Measurements from ENCODE around the gene PSIP1.
A peak's percentile ranks its signal among the peaks of the same experiment; 100 is the strongest.

Gene PSIP1

DNA sequence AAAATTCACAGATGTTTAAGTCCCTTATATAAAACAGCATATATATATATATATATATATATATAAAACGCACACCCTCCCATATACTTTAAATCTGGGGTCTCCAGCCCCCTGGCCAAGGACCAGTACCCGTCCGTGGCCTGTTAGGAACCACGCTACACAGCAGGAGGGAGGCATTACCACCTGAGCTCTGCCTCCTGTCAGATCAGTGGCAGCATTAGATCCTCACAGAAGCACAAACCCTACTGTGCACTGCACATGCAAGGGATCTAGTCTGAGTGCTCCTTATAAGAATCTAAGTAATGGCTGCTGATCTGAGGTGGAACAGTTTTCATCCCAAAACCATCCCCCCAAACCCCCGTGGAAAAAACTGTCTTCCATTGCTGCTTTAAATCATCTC lies 9.0 kb downstream of the PSIP1 start:
- TF ChIP-seq, protein P1, sequence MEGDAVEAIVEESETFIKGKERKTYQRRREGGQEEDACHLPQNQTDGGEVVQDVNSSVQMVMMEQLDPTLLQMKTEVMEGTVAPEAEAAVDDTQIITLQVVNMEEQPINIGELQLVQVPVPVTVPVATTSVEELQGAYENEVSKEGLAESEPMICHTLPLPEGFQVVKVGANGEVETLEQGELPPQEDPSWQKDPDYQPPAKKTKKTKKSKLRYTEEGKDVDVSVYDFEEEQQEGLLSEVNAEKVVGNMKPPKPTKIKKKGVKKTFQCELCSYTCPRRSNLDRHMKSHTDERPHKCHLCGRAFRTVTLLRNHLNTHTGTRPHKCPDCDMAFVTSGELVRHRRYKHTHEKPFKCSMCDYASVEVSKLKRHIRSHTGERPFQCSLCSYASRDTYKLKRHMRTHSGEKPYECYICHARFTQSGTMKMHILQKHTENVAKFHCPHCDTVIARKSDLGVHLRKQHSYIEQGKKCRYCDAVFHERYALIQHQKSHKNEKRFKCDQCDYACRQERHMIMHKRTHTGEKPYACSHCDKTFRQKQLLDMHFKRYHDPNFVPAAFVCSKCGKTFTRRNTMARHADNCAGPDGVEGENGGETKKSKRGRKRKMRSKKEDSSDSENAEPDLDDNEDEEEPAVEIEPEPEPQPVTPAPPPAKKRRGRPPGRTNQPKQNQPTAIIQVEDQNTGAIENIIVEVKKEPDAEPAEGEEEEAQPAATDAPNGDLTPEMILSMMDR (conservative IDR thresholded peaks at IDR 0.05) = no peak
- TF ChIP-seq ZFX (IDR thresholded peaks at IDR 0.05) = no peak
- H3K27ac ChIP-seq = no peak overlapping the region

DNA sequence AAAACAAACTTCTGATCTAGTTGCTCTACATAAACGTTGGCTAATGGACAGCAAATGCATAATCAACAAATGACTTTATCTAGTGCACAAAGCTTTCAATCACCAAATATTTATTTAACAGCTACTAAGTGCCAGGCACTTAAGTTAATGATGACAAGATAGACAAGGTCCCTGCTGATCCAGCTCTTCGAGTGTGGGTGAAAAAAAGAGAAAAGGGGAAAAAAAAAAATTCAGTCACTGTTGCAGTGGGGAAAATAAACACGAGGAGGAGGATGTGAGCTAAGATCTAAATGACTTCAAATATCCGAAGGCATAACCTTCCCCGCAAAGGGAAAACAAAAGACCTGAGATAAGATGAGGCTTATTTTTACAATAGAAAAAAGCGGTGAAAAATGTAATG lies 9.6 kb downstream of the PSIP1 start:
- TF ChIP-seq, protein P1 (conservative IDR thresholded peaks at IDR 0.05) = peak; percentile 8; the same call in 1 of the 2 replicates
- TF ChIP-seq ZFX (IDR thresholded peaks at IDR 0.05) = no peak

DNA sequence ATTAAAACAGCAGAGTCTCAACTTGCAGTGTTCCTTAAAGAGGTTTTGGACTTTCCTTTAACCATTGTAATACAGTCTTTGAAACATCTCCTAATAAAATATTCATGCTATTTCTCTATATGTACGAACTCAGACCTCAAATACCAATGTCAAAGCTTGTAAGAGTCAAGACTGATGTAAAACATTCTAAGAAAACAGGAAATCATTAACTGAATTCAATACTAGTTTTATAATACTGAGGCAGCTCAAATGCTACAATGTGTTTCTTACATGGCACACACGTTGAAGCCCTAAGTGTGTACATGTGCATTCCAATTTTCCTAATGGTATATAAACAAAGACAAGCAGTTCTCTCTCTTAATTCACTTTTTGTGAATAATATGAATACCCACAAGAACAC lies 11.6 kb downstream of the PSIP1 start:
- TF ChIP-seq, protein P1 (conservative IDR thresholded peaks at IDR 0.05) = no peak
- TF ChIP-seq ZFX (IDR thresholded peaks at IDR 0.05) = no peak
- no peak overlapping the region for H3K27ac ChIP-seq

More for the DNA sequence above, 9.6 kb downstream of the PSIP1 start:
- no peak overlapping the region for H3K27ac ChIP-seq

DNA sequence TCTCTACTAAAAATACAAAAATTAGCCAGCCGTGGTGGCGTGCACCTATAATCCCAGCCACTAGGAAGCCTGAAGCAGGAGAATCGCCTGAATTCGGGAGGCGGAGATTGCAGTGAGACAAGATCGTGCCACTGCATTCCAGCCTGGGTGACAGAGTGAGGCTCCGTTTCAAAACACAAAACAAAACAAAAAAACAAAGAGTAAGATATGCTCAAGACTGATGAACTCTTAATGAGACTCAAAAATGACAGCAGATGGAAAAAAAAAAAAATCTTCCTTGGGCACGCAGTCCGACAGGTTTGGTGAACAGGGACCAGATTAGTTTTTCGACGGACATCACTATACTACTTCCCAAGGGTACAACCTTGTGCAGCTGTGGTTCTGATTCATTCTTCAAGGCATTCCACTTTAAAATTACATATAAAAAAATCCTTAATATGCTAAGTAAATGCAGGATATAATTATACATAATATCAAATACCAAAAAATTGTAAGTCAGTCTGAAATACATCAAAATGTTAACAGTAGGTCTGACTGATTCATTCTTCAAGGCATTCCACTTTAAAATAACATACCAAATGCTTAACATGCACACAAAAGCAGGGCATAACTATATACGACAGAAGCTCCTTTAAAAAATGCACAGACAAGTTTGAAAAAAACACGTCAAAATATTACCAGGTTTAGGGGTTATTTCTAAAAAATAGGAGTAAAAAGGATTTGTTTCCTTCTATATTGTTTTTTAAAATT lies 12.3 kb downstream of the PSIP1 start:
- TF ChIP-seq, protein P1 (conservative IDR thresholded peaks at IDR 0.05) = no peak
- TF ChIP-seq ZFX (IDR thresholded peaks at IDR 0.05) = no peak
- no peak overlapping the region for H3K27ac ChIP-seq

DNA sequence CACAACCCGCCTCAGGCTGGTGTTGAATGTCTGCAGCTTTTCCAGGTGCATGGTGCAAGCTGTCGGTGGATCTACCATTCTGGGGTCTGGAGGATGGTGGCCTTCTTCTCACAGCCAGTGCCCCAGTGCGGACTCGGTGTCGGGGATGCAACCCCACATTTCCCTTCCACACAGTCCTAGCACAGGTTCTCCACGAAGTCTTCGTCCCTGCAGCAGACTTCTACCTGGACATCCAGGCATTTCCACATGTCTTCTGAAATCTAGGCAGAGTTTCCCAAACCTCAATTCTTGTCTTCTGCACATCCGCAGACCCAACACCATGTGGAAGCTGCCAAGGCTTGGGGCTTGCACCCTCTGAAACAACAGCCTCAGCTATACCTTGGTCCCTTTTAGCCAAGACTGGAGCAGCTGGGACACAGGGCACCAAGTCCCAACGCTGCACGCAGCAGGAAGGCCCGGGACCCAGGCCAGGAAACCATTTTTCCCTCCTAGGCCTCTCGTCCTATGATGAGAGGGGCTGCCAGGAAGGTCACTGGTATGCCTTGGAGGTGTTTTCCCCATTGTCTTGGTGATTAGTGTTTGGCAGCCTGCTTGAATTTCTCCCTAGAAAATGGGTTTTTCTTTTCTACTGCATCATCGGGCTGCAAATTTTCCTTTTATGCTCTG lies 18.2 kb downstream of the PSIP1 start:
- TF ChIP-seq, protein P1 (conservative IDR thresholded peaks at IDR 0.05) = no peak
- TF ChIP-seq ZFX (IDR thresholded peaks at IDR 0.05) = no peak

DNA sequence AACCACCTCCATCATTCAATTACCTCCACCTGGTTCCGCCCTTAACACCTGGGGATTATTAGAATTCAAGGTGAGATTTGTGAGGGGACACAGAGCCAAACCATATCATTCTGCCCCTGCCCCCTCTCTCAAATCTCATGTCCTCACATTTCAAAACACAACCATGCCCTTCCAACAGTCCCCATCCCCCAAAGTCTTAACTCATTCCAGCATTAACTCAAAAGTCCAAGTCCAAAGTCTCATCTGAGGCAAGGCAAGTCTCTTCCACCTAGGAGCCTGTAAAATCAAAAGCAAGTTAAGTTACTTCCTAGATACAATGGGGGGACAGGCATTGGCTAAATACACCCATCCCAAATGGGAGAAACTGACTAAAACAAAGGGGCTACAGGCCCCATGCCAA lies 18.8 kb downstream of the PSIP1 start:
- TF ChIP-seq, protein P1 (conservative IDR thresholded peaks at IDR 0.05) = no peak
- no peak for TF ChIP-seq ZFX (IDR thresholded peaks at IDR 0.05)
- no peak overlapping the region for H3K27ac ChIP-seq

More for the DNA sequence above, 18.2 kb downstream of the PSIP1 start:
- H3K27ac ChIP-seq = no peak overlapping the region
